K562 (cell line): ENCODE measurements around the gene CFL1. TPM values are rescaled to one million over a fixed set of nuclear protein-coding genes. Genes with fewer than 3 reads are reported as not detected.

Source experiments
- OTX1 ChIP-seq: fragments of 450-650 bp; formaldehyde crosslinking; IDR thresholded peaks from 2 replicates; pipeline ENCODE4 v1.4.0; 2022; ENCODE audit warnings: mild to moderate bottlenecking
- polyA plus RNA-seq, 8 experiments: library from polyadenylated mRNA; depleted of rRNA in 4 of 8; stranded (reverse) in 5 of 8; unstranded in 3 of 8; fragments of >200 nt; fragmentation: Nextera tagmentation in 2 of 8; fragmentation: Illumina TruSeq in 1 of 8; extraction: Ambion mirVana in 2 of 8; extraction: Trizol in 1 of 8; gene quantifications; 2 replicates each; pipeline versions ENCODE4 v1.2.1 to v1.2.3, GENCODE V29; 2011 to 2014; ENCODE audit warnings: inconsistent platforms in 1 of 8, missing spikeins in 1 of 8
- total RNA-seq, 7 experiments: library from RNA; depleted of rRNA in 6 of 7; stranded (reverse); fragments of >200 nt in 6 of 7; fragmentation: Illumina TruSeq in 2 of 7; extraction: Trizol in 2 of 7; gene quantifications; 2 replicates each; pipeline versions ENCODE4 v1.2.1 to v1.2.3, GENCODE V29; 2011 to 2021; ENCODE audit warnings: low replicate concordance in 1 of 7
- TF ChIP-seq, protein P1 (sequence below), 2 experiments: fragments of 450-650 bp; formaldehyde crosslinking in 1 of 2; IDR thresholded peaks; 2 replicates each; pipeline versions ENCODE4 v1.4.0 to v1.6.1; 2014 to 2020; ENCODE audit warnings: mild to moderate bottlenecking in 2 of 2, borderline replicate concordance in 1 of 2, low read depth in 1 of 2
- TF ChIP-seq, protein P2 (sequence below): sonication (generic); formaldehyde crosslinking; IDR thresholded peaks from 2 replicates; pipeline ENCODE4 v1.9.0; 2022; ENCODE audit warnings: mild to moderate bottlenecking, missing genetic modification reagents

The CFL1 gene
- total and polyA plus RNA-seq, 9 of the 15 experiments (the other 6 are each of a cell fraction or from before 2014, with no cell fraction given), result 105 to 1,101 (median 859) TPM

DNA sequence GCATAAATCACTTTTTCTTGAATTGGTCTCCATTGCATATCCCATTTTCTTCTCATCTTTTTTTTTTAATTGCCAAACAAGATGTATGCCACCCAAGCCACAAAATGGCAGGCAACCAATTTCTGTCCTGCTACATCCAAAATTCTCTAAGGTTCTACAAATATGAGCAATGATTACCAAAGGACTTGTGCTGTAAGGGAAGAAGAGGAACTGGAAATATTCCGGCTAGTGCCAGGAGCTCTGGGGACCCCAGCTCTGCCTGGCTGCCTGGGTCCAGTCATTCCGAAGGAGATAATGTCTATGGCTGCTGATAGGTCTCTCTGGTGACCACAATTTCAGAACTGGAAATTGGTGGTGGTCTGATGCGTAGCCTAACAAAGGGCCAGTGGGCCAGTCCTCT, 41.3 kb downstream of the CFL1 start (continued):
- TF ChIP-seq, protein P1, sequence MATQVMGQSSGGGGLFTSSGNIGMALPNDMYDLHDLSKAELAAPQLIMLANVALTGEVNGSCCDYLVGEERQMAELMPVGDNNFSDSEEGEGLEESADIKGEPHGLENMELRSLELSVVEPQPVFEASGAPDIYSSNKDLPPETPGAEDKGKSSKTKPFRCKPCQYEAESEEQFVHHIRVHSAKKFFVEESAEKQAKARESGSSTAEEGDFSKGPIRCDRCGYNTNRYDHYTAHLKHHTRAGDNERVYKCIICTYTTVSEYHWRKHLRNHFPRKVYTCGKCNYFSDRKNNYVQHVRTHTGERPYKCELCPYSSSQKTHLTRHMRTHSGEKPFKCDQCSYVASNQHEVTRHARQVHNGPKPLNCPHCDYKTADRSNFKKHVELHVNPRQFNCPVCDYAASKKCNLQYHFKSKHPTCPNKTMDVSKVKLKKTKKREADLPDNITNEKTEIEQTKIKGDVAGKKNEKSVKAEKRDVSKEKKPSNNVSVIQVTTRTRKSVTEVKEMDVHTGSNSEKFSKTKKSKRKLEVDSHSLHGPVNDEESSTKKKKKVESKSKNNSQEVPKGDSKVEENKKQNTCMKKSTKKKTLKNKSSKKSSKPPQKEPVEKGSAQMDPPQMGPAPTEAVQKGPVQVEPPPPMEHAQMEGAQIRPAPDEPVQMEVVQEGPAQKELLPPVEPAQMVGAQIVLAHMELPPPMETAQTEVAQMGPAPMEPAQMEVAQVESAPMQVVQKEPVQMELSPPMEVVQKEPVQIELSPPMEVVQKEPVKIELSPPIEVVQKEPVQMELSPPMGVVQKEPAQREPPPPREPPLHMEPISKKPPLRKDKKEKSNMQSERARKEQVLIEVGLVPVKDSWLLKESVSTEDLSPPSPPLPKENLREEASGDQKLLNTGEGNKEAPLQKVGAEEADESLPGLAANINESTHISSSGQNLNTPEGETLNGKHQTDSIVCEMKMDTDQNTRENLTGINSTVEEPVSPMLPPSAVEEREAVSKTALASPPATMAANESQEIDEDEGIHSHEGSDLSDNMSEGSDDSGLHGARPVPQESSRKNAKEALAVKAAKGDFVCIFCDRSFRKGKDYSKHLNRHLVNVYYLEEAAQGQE (IDR thresholded peaks at IDR 0.05; ENCODE audit: borderline replicate concordance), result no peak
- TF ChIP-seq, protein P1 (CRISPR knock-in tag; IDR thresholded peaks at IDR 0.05; ENCODE audit: low read depth), result no peak
- TF ChIP-seq, protein P2, sequence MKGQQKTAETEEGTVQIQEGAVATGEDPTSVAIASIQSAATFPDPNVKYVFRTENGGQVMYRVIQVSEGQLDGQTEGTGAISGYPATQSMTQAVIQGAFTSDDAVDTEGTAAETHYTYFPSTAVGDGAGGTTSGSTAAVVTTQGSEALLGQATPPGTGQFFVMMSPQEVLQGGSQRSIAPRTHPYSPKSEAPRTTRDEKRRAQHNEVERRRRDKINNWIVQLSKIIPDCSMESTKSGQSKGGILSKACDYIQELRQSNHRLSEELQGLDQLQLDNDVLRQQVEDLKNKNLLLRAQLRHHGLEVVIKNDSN (CRISPR knock-in tag), result no peak
- no peak for TF ChIP-seq OTX1 (CRISPR knock-in tag)
